Skeletal muscle tissue (tissue), 4 donors: Measurements from ENCODE around the gene ZNF502. TPM values are rescaled to one million over a fixed set of nuclear protein-coding genes. Genes with fewer than 3 reads are reported as not detected.

Experiments used
- H3K27ac ChIP-seq: one replicate; pipeline ENCODE4 v1.7.0; 2013; ENCODE audit warnings: mild to moderate bottlenecking, low read depth, low read length, inconsistent platforms
- H3K27me3 ChIP-seq, 3 donors: one replicate each; pipeline ENCODE4 v1.7.0; 2013; ENCODE audit warnings: low read length in 3 of 3; ENCODE audit not compliant: control insufficient read depth in 3 of 3, insufficient read depth in 3 of 3
- H3K36me3 ChIP-seq, 3 donors: one replicate each; pipeline ENCODE4 v1.7.0; 2013; ENCODE audit warnings: low read length in 3 of 3; ENCODE audit not compliant: control insufficient read depth in 3 of 3, insufficient read depth in 3 of 3
- H3K4me1 ChIP-seq, 3 donors: one replicate each; pipeline ENCODE4 v1.7.0; 2013; ENCODE audit warnings: low read length in 3 of 3, mild to moderate bottlenecking in 3 of 3; ENCODE audit not compliant: control insufficient read depth in 3 of 3, insufficient read depth in 3 of 3
- H3K4me3 ChIP-seq, 3 donors: one replicate each; pipeline ENCODE4 v1.7.0; 2013; ENCODE audit warnings: low read length in 3 of 3
- H3K9ac ChIP-seq, 3 donors: one replicate each; pipeline ENCODE4 v1.7.0; 2013; ENCODE audit warnings: low read length in 3 of 3, mild to moderate bottlenecking in 3 of 3, moderate library complexity in 2 of 3, low read depth in 1 of 3
- H3K9me3 ChIP-seq, 3 donors: one replicate each; pipeline ENCODE4 v1.7.0; 2013; ENCODE audit warnings: low read length in 3 of 3; ENCODE audit not compliant: control insufficient read depth in 3 of 3
- total RNA-seq: library from RNA; depleted of rRNA; stranded (reverse); fragments of >200 nt; gene quantifications from one replicate; pipeline ENCODE4 v1.2.3, GENCODE V29; 2014
- donor health status: Osteomylitis.

ZNF502 gene
- total RNA-seq, 1 donor from 2014 or later: 5.2 TPM

GRCh38 chr3:44685128-44685800 is 27.2 kb upstream of the ZNF502 start:
- H3K4me3 ChIP-seq: peak overlapping the region; percentile 71 to 78 (median 77)
- peak overlapping the region; percentile 26 to 68 (median 60) for H3K9ac ChIP-seq
- peaks cover 0 to 4% (median 4%) of the 10 kb centered on the region in 3 donors for H3K27me3 ChIP-seq
- peaks cover 0 to 2% (median 0%) of the 10 kb centered on the region in 3 donors for H3K9me3 ChIP-seq
- peaks cover 0 to 11% (median 6%) of the 10 kb centered on the region in 3 donors for H3K36me3 ChIP-seq
- H3K4me1 ChIP-seq: peaks cover 0 to 9% (median 4%) of the 10 kb centered on the region in 3 donors
- H3K27ac ChIP-seq: no peak overlapping the region

- peaks cover 0 to 9% (median 4%) of the 10 kb centered on the region in 3 donors for H3K4me1 ChIP-seq
- H3K27ac ChIP-seq: no peak overlapping the region
- H3K36me3 ChIP-seq: peaks cover 0 to 9% (median under 1%) of the 10 kb centered on the region in 3 donors
- no peaks in the 10 kb centered on the region for H3K9me3 ChIP-seq
- H3K27me3 ChIP-seq: peaks cover 0 to 4% (median 4%) of the 10 kb centered on the region in 3 donors
- no peak overlapping the region for H3K9ac ChIP-seq
- no peak overlapping the region for H3K4me3 ChIP-seq
Measured at GRCh38 chr3:44687898-44688297, 24.6 kb upstream of the ZNF502 start.

GRCh38 chr3:44721231-44722102 is 9.0 kb downstream of the ZNF502 start:
- no peaks in the 10 kb centered on the region for H3K4me1 ChIP-seq
- no peaks in the 10 kb centered on the region for H3K27me3 ChIP-seq
- H3K9me3 ChIP-seq: peaks cover 33 to 67% (median 58%) of the 10 kb centered on the region in 3 donors
- no peak overlapping the region for H3K27ac ChIP-seq
- H3K9ac ChIP-seq: no peak overlapping the region
- peak overlapping the region in 2 of 3 donors; percentile 23 to 52 for H3K4me3 ChIP-seq
- H3K36me3 ChIP-seq: peaks cover 43 to 57% (median 48%) of the 10 kb centered on the region in 3 donors

GRCh38 chr3:44722103-44722401 is 9.6 kb downstream of the ZNF502 start:
- peaks cover 41 to 54% (median 48%) of the 10 kb centered on the region in 3 donors for H3K36me3 ChIP-seq

GRCh38 chr3:44729384-44729910 is 17.0 kb downstream of the ZNF502 start, which contains the start of gene ZNF501:
TSS of gene ZNF501 (plus strand) at chr3:44729635. CDS start at chr3:44734422, 4,787 bp downstream.
- Histone ChIP-seq H3K4me3 (peak within 1 kb of the TSS; percentile 84 to 97 (median 92)), H3K9me3 (peaks cover 10 to 35% (median 25%) of the 10 kb centered on the region in 3 donors), H3K9ac (peak within 1 kb of the TSS; percentile 67 to 90 (median 86)), H3K27me3 (no peaks in the 10 kb centered on the region), H3K27ac (peak within 1 kb of the TSS; percentile 7), H3K4me1 (peaks cover 0 to 5% (median 2%) of the 10 kb centered on the region in 3 donors), H3K36me3 (peaks cover 29 to 32% (median 32%) of the 10 kb centered on the region in 3 donors)

More at GRCh38 chr3:44722103-44722401, 9.6 kb downstream of the ZNF502 start:
- no peak overlapping the region for H3K27ac ChIP-seq
- no peaks in the 10 kb centered on the region for H3K4me1 ChIP-seq
- H3K4me3 ChIP-seq: peak overlapping the region in 2 of 3 donors; percentile 23 to 52
- H3K27me3 ChIP-seq: no peaks in the 10 kb centered on the region
- H3K9ac ChIP-seq: no peak overlapping the region
- H3K9me3 ChIP-seq: peaks cover 33 to 63% (median 58%) of the 10 kb centered on the region in 3 donors

GRCh38 chr3:44734646-44735168 is 22.2 kb downstream of the ZNF502 start:
- H3K36me3 ChIP-seq: peaks cover 38 to 45% (median 40%) of the 10 kb centered on the region in 3 donors
- H3K4me1 ChIP-seq: no peaks in the 10 kb centered on the region

GRCh38 chr3:44761101-44761423 is 48.6 kb downstream of the ZNF502 start:
- Histone ChIP-seq H3K27me3 (no peaks in the 10 kb centered on the region), H3K9ac (peak overlapping the region; percentile 94 to 97 (median 94)), H3K4me3 (peak overlapping the region; percentile 89 to 97 (median 96)), H3K36me3 (peaks cover 0 to 21% (median 6%) of the 10 kb centered on the region in 3 donors), H3K9me3 (no peaks in the 10 kb centered on the region), H3K27ac (peak overlapping the region; percentile 88), H3K4me1 (peaks cover 11 to 14% (median 13%) of the 10 kb centered on the region in 3 donors)

More at GRCh38 chr3:44734646-44735168, 22.2 kb downstream of the ZNF502 start:
- Histone ChIP-seq H3K9me3 (peaks cover 26 to 48% (median 40%) of the 10 kb centered on the region in 3 donors), H3K9ac (no peak overlapping the region), H3K27ac (no peak overlapping the region), H3K4me3 (no peak overlapping the region), H3K27me3 (no peaks in the 10 kb centered on the region)

GRCh38 chr3:44761424-44762169 is 49.1 kb downstream of the ZNF502 start, which contains the start of the genes KIAA1143 and KIF15:
TSS of gene KIAA1143 (minus strand) at chr3:44761619. CDS start at chr3:44761602, 17 bp downstream.
TSS of gene KIF15 (plus strand) at chr3:44761794. CDS start at chr3:44761866, 72 bp downstream.
- Histone ChIP-seq H3K27me3 (no peaks in the 10 kb centered on the region), H3K4me1 (peaks cover 11 to 14% (median 13%) of the 10 kb centered on the region in 3 donors), H3K9ac (peak within 1 kb of the TSS; percentile 94 to 97 (median 94)), H3K9me3 (no peaks in the 10 kb centered on the region), H3K4me3 (peak within 1 kb of the TSS; percentile 89 to 97 (median 96)), H3K27ac (peak within 1 kb of the TSS; percentile 88), H3K36me3 (peaks cover 0 to 19% (median 6%) of the 10 kb centered on the region in 3 donors)
